Hematopoietic multipotent progenitor cell treated with erythropoietin and hydrocortisone succinate and interleukin-3 and kit ligand, for 17 days (in vitro differentiated cells): ENCODE data around the gene RALB.
A peak's percentile ranks its signal among the peaks of the same experiment; 100 is the strongest.

ENCODE experiments used
- DNase-seq: peaks from one replicate; pipeline ENCODE4 v3.0.0-alpha.2; 2015; ENCODE audit warnings: low spot score

Gene RALB

DNA sequence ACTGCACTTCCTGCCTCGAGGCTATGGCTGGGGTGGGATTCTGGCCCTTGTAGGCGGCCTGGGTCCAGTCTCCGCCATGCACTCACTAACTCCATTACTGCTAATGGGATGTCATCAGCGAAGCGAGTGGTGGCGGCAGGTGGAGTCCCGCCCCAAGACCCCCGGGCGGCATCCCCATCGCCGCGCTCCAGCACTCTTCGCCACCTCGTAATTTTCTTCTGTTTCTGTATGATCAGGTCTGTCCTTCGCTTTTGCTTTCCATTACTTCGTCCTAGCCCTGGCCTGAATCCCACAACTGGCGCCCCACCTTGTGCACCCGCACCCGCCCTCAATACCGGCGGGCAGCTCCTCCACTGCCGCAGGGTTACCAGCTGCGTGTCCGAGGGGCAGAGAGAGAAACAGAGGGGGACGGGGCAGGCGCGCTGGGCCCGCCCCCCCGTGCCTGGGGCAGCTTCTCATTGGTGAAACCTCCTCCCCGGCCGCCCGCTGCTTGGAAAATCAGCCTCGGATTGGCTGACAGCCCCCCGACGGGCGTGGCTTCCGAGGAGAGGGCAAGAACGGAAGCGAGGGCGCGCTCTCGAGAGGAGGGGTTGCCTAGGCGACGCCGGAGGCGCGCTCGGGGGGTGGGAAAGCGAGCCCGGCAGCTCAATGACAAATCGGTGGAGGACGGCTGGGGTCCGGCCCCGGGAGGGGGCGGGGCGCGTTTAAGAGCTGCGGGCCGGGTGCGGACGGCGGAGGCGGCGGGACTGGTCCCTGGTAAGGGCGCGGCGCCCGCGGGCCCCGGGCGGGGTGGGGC, at the start of gene RALB:
Gene RALB, plus strand, starts transcription at position 628 of the 796 bp plus-strand sequence. CDS start 25,813 bp downstream, outside the sequence.
- peak; percentile 87 for DNase-seq

- no peak for DNase-seq
Measured at GRCh38 chr2:120203251-120204021, 49.2 kb upstream of the RALB start.

DNA sequence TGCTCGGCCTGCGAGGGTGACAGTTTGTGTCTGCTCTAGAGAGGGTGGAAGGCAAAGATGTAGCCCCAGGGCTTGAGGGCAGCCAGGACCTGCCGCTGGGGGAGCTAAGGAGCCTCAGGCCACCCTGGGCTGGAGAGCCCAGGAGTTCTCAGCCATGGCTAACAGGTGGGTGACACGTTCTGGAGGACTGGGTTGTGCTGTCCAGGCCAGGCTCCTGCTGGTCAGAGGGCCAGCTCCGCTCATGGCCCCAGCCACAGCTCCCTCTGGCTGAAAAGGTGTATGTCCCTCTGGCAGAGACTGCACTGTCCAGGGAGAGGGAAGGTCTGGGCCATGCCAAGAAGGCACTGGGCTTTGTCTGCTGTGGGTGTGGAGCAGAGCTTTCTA, 48.6 kb upstream of the RALB start:
- DNase-seq, result no peak

DNA sequence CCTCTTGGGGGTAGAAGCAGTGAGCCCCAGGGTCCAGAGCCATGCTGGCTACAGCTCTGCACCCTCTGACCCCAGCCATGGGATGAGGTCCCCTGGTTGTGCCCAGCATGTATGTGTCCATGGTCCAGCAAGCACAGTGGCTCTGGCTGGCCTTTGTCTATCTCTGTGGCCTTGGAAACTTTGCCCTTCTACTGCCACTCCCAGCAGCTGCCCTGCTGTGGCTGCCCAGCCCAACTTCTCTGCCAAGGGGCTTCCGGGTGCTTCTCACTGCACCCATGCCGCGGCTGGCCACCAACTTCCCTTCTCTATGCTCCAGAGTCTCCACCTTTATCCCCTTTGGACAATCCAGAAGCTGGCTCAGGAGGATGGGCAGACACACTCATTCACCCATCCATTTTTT, 48.2 kb upstream of the RALB start:
- DNase-seq, result no peak

GRCh38 chr2:120204945-120205670, 47.5 kb upstream of the RALB start:
- no peak for DNase-seq

DNA sequence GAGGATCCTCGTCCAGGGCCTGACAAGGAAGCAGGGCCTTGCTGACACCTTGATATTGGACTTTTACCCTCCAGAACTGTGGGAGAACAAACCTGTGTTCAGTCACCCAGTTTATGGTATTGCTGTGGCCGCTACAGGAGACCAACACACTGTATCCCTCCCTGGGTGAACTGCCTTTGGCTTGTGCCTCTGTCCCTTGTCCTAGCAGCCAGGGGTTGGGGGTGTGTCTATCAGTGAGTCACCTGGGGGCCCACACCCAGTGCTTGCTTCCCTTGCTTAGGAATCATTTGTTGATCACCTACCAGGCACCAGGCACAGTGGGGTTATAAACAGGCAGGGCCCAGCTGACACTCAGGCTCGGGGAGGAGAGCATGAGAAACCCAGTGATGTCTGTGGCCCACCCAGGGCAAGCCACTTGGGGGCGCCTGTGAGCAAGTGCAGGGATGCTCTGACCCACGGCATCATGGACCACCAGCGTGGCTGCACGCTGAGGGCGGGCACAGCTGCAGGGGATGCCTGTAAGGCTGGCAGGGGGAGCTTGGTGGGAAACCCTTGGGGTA, 46.5 kb upstream of the RALB start:
- DNase-seq, result no peak

DNA sequence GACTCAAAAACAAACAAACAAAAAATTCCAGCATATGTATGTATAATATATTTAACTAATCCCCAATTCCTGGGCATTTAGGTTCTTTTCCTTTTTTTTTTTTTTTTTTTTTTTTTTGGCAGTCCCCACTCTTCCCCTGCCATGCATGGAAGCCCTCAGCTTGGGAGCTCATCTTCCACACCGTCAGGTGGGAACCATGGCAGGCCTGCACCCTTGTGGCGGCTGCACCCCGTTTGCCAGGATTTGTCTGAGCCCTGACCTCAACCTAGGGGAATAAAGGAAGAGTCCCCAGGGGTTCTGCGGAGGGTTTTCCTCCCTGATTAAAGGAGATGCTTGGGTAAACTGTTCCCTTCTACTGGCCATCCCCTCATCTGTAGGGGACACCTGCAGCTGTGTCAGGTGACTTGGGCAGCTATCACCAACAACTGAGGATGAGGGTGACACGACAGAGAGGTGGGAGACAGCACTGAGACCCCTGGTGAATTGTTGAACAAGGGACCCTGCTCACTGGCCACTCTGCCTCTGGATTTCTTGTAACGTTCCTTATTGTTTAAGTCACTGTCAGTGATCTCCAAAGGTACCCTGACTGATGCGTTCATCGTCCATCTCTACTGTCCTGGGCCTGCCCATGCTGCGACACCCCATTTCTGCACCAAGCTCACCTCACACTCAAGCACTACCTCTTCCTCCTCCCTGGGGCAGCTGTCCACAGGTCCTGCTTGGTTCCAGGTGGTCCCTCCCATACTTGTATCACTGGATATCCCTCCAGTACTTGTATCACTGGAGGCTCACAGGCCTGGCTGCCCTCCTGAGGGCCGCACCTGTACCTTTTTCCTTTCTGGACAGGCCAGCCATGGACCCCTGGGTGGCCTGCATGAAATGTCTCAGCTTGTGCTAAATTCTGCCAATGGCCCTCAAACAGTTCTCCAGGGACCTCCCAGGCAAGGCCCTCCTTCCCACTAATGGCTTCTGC, 44.0 kb upstream of the RALB start:
- DNase-seq, result no peak

DNA sequence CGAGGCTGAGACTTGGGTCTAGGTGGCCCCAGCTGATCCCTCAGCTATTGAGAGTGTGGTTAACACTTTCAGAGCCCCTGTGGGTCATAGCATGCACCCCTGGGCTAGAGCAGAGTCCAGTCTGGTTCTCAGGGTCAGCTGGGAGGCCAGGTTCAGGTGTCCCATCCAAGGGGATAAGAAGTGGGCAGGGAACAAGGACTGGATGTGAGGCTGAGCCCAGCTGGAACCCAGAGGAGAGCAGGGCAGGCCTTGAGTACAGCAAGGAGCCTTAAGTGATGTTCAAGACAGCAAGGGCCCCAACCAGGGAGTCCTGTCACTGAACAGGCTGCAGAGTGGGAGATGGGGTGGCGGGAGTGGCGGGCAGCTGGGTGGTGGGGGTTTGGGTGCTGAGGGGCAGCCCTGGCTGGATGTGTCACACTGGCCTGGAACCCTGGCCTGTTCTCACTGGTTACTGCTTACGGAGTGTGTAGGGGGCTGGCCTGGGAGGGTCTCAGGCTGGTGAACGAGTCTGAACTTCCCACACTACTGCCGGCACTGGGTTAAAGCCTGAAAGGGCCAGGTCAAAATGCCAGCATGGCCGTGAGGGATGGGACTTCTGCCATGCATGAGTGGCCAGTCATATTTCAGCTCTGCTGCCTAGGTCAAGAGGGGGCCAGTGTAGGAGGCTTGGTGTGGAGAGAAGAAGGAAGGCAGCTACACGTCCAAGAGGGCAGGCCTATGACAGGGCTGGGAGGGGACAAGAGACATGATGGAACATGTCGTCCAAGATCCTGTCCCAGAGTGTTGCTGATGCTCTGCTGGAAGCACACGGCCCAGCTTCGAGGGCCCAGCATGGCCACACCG, 43.0 kb upstream of the RALB start:
- DNase-seq, result no peak

- DNase-seq, result no peak
Measured at GRCh38 chr2:120210270-120210693, 42.4 kb upstream of the RALB start.

DNA sequence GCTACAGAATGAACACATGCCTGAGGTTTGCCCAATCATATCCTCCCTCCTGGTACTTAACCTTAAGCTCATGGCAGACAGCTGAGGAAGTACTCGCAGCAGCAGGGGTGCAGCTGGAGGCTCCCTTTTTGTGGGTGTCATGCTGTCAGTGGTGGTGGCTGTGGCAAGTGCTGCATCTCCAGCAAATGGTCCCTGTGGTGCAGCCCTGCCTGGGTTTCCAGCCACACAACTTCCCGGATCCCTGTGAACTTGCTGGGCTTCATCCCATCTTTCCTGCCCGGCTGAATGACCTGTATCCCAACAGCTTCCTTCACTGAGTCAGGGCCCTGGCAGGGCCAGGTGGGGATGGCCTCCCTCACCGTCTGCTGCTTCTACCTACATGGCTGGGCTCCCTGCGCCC, 34.5 kb upstream of the RALB start:
- no peak for DNase-seq

- no peak for DNase-seq
Measured at GRCh38 chr2:120219291-120219690, 33.4 kb upstream of the RALB start.

- DNase-seq, result no peak
Measured at GRCh38 chr2:120219766-120220165, 32.9 kb upstream of the RALB start.

DNA sequence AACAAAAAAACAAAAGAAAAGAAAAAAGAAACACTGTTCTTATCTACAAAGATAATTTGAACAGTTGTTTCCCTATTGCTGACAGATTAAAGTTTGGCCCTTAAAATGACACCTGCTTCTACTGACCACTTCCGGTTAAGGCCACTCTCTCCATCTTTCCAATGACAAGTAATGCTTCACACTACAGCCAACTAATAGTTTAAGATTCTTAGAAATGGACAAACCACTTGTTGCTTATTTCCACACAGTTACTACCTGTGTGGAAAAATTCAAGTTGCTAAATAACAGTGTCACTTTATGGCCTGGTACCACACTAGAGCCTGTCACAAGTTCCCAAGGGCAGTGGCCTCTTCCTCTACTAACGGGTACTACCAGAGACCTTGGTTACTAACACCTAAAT, 31.9 kb upstream of the RALB start:
- DNase-seq, result no peak

DNA sequence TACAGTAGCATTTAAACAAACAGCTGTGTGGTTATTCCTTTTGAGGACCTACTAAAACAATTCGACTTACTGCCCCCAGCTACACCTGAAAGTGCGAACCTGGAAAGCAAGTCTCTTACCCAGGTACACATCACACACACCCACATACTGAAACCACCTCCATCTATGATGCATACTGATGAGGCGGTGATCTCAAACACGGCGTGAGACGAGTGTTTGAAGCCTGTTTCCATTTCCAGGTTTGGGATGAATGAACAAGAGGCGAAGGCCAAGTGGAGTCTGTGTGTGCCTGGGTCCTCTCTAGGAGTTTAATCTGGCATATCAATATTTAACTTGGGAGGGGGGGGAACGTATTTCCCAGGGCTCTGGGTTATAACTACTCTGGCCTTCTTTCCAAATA, 31.0 kb upstream of the RALB start:
- no peak for DNase-seq

GRCh38 chr2:120222186-120223033, 30.2 kb upstream of the RALB start:
- DNase-seq, result no peak

- DNase-seq, result peak; percentile 53
Measured at GRCh38 chr2:120223034-120223912, 29.4 kb upstream of the RALB start, which contains the start of gene TMEM185B. Gene TMEM185B (minus strand): TSS chr2:120223400. CDS start chr2:120222976, 424 bp downstream.

GRCh38 chr2:120224256-120224655, 28.4 kb upstream of the RALB start:
- no peak for DNase-seq
